ENCODE results near the gene BMPR2.
"Not testable (repeated sequence)": the region's sequence is repeated elsewhere in the genome, so short reads cannot be mapped to it uniquely, and the experiment has no call there.

BMPR2 gene

GRCh38 chr2:202360646-202361045, 15.5 kb upstream of the BMPR2 start:
- no peaks in the 10 kb centered on the region for H3K27me3 ChIP-seq (ENCODE audit: control insufficient read depth, insufficient read depth, low read length)

GRCh38 chr2:202361108-202361507, 15.0 kb upstream of the BMPR2 start:
- Histone ChIP-seq H3K9me3 (ENCODE audit: control insufficient read depth, low read depth, low read length) (no peaks in the 10 kb centered on the region), H3K36me3 (ENCODE audit: control insufficient read depth, low read depth, low read length) (no peaks in the 10 kb centered on the region), H3K9ac (ENCODE audit: low read length) (no peak overlapping the region), H3K4me1 (ENCODE audit: control insufficient read depth, low read depth, low read length) (peaks cover 11% of the 10 kb centered on the region), H3K27ac (ENCODE audit: low read length) (no peak overlapping the region), H3K4me3 (ENCODE audit: low read length) (no peak overlapping the region), H3K27me3 (ENCODE audit: control insufficient read depth, insufficient read depth, low read length) (no peaks in the 10 kb centered on the region)

More at GRCh38 chr2:202360646-202361045, 15.5 kb upstream of the BMPR2 start:
- Histone ChIP-seq H3K27ac (ENCODE audit: low read length) (no peak overlapping the region), H3K9me3 (ENCODE audit: control insufficient read depth, low read depth, low read length) (no peaks in the 10 kb centered on the region), H3K9ac (ENCODE audit: low read length) (no peak overlapping the region), H3K4me3 (ENCODE audit: low read length) (no peak overlapping the region), H3K36me3 (ENCODE audit: control insufficient read depth, low read depth, low read length) (no peaks in the 10 kb centered on the region), H3K4me1 (ENCODE audit: control insufficient read depth, low read depth, low read length) (peaks cover 15% of the 10 kb centered on the region)

- Histone ChIP-seq H3K4me3 (ENCODE audit: low read length) (no peak overlapping the region), H3K27ac (ENCODE audit: low read length) (no peak overlapping the region), H3K4me1 (ENCODE audit: control insufficient read depth, low read depth, low read length) (peaks cover 5% of the 10 kb centered on the region), H3K9ac (ENCODE audit: low read length) (no peak overlapping the region), H3K36me3 (ENCODE audit: control insufficient read depth, low read depth, low read length) (no peaks in the 10 kb centered on the region), H3K27me3 (ENCODE audit: control insufficient read depth, insufficient read depth, low read length) (peaks cover 5% of the 10 kb centered on the region), H3K9me3 (ENCODE audit: control insufficient read depth, low read depth, low read length) (no peaks in the 10 kb centered on the region)
Measured at GRCh38 chr2:202373490-202373889, 2.6 kb upstream of the BMPR2 start.

- H3K27ac ChIP-seq (ENCODE audit: low read length) = not testable (repeated sequence)
- H3K4me3 ChIP-seq (ENCODE audit: low read length) = peak overlapping the region; percentile 96
Measured at GRCh38 chr2:202374383-202374782, 1.7 kb upstream of the BMPR2 start.

GRCh38 chr2:202375033-202375608, 1.0 kb upstream of the BMPR2 start:
- no peaks in the 10 kb centered on the region for H3K9me3 ChIP-seq (ENCODE audit: control insufficient read depth, low read depth, low read length)
- H3K4me3 ChIP-seq (ENCODE audit: low read length) = peak overlapping the region; percentile 96
- no peaks in the 10 kb centered on the region for H3K36me3 ChIP-seq (ENCODE audit: control insufficient read depth, low read depth, low read length)
- H3K4me1 ChIP-seq (ENCODE audit: control insufficient read depth, low read depth, low read length) = peaks cover 12% of the 10 kb centered on the region
- H3K27me3 ChIP-seq (ENCODE audit: control insufficient read depth, insufficient read depth, low read length) = peaks cover 5% of the 10 kb centered on the region
- peak overlapping the region; percentile 74 for H3K27ac ChIP-seq (ENCODE audit: low read length)
- H3K9ac ChIP-seq (ENCODE audit: low read length) = peak overlapping the region; percentile 85

More at GRCh38 chr2:202374383-202374782, 1.7 kb upstream of the BMPR2 start:
- not testable (repeated sequence) for H3K9me3 ChIP-seq (ENCODE audit: control insufficient read depth, low read depth, low read length); H3K36me3 ChIP-seq (ENCODE audit: control insufficient read depth, low read depth, low read length); H3K4me1 ChIP-seq (ENCODE audit: control insufficient read depth, low read depth, low read length); H3K27me3 ChIP-seq (ENCODE audit: control insufficient read depth, insufficient read depth, low read length)
- H3K9ac ChIP-seq (ENCODE audit: low read length) = peak overlapping the region; percentile 85

GRCh38 chr2:202376460-202377206, 506 bp downstream of the BMPR2 start:
- Histone ChIP-seq H3K4me3 (ENCODE audit: low read length) (peak overlapping the region; percentile 96), H3K9me3 (ENCODE audit: control insufficient read depth, low read depth, low read length) (no peaks in the 10 kb centered on the region), H3K9ac (ENCODE audit: low read length) (peak overlapping the region; percentile 78), H3K36me3 (ENCODE audit: control insufficient read depth, low read depth, low read length) (no peaks in the 10 kb centered on the region), H3K4me1 (ENCODE audit: control insufficient read depth, low read depth, low read length) (peaks cover 12% of the 10 kb centered on the region), H3K27ac (ENCODE audit: low read length) (peak overlapping the region; percentile 42), H3K27me3 (ENCODE audit: control insufficient read depth, insufficient read depth, low read length) (peaks cover 5% of the 10 kb centered on the region)

- no peaks in the 10 kb centered on the region for H3K36me3 ChIP-seq (ENCODE audit: control insufficient read depth, low read depth, low read length)
- H3K9ac ChIP-seq (ENCODE audit: low read length) = peak overlapping the region; percentile 78
- H3K27ac ChIP-seq (ENCODE audit: low read length) = no peak overlapping the region
Measured at GRCh38 chr2:202377207-202377761, 1.2 kb downstream of the BMPR2 start.

GRCh38 chr2:202378001-202378400, 1.9 kb downstream of the BMPR2 start:
- Histone ChIP-seq H3K9ac (ENCODE audit: low read length) (peak overlapping the region; percentile 78), H3K36me3 (ENCODE audit: control insufficient read depth, low read depth, low read length) (no peaks in the 10 kb centered on the region), H3K27ac (ENCODE audit: low read length) (no peak overlapping the region), H3K4me3 (ENCODE audit: low read length) (peak overlapping the region; percentile 96), H3K4me1 (ENCODE audit: control insufficient read depth, low read depth, low read length) (peaks cover 12% of the 10 kb centered on the region), H3K9me3 (ENCODE audit: control insufficient read depth, low read depth, low read length) (no peaks in the 10 kb centered on the region), H3K27me3 (ENCODE audit: control insufficient read depth, insufficient read depth, low read length) (peaks cover 5% of the 10 kb centered on the region)

More at GRCh38 chr2:202377207-202377761, 1.2 kb downstream of the BMPR2 start:
- Histone ChIP-seq H3K4me1 (ENCODE audit: control insufficient read depth, low read depth, low read length) (peaks cover 12% of the 10 kb centered on the region), H3K4me3 (ENCODE audit: low read length) (peak overlapping the region; percentile 96), H3K9me3 (ENCODE audit: control insufficient read depth, low read depth, low read length) (no peaks in the 10 kb centered on the region), H3K27me3 (ENCODE audit: control insufficient read depth, insufficient read depth, low read length) (peaks cover 5% of the 10 kb centered on the region)

- H3K9ac ChIP-seq (ENCODE audit: low read length) = peak overlapping the region; percentile 78
- H3K36me3 ChIP-seq (ENCODE audit: control insufficient read depth, low read depth, low read length) = no peaks in the 10 kb centered on the region
- H3K27ac ChIP-seq (ENCODE audit: low read length) = no peak overlapping the region
- peaks cover 5% of the 10 kb centered on the region for H3K27me3 ChIP-seq (ENCODE audit: control insufficient read depth, insufficient read depth, low read length)
- H3K4me3 ChIP-seq (ENCODE audit: low read length) = peak overlapping the region; percentile 96
- no peaks in the 10 kb centered on the region for H3K9me3 ChIP-seq (ENCODE audit: control insufficient read depth, low read depth, low read length)
- H3K4me1 ChIP-seq (ENCODE audit: control insufficient read depth, low read depth, low read length) = peaks cover 12% of the 10 kb centered on the region
Measured at GRCh38 chr2:202378662-202379358, 2.7 kb downstream of the BMPR2 start.

GRCh38 chr2:202382684-202383083, 6.6 kb downstream of the BMPR2 start:
- Histone ChIP-seq H3K27me3 (ENCODE audit: control insufficient read depth, insufficient read depth, low read length) (peaks cover 5% of the 10 kb centered on the region), H3K4me1 (ENCODE audit: control insufficient read depth, low read depth, low read length) (peaks cover 7% of the 10 kb centered on the region), H3K27ac (ENCODE audit: low read length) (no peak overlapping the region), H3K4me3 (ENCODE audit: low read length) (no peak overlapping the region), H3K36me3 (ENCODE audit: control insufficient read depth, low read depth, low read length) (no peaks in the 10 kb centered on the region), H3K9ac (ENCODE audit: low read length) (no peak overlapping the region), H3K9me3 (ENCODE audit: control insufficient read depth, low read depth, low read length) (no peaks in the 10 kb centered on the region)

- not testable (repeated sequence) for H3K9ac ChIP-seq (ENCODE audit: low read length); H3K36me3 ChIP-seq (ENCODE audit: control insufficient read depth, low read depth, low read length); H3K4me1 ChIP-seq (ENCODE audit: control insufficient read depth, low read depth, low read length); H3K27ac ChIP-seq (ENCODE audit: low read length); H3K9me3 ChIP-seq (ENCODE audit: control insufficient read depth, low read depth, low read length); H3K4me3 ChIP-seq (ENCODE audit: low read length); H3K27me3 ChIP-seq (ENCODE audit: control insufficient read depth, insufficient read depth, low read length)
Measured at GRCh38 chr2:202386495-202386894, 10.4 kb downstream of the BMPR2 start.
